ENCODE measurements around the gene CCT5. TPM values are rescaled to one million over a fixed set of nuclear protein-coding genes. Genes with fewer than 3 reads are reported as not detected.
A peak's percentile ranks its signal among the peaks of the same experiment; 100 is the strongest.
"Not testable (repeated sequence)": the region's sequence is repeated elsewhere in the genome, so short reads cannot be mapped to it uniquely, and the experiment has no call there.

Gene CCT5
- total RNA-seq, 1 experiment from 2014 or later = 1,344 TPM

DNA sequence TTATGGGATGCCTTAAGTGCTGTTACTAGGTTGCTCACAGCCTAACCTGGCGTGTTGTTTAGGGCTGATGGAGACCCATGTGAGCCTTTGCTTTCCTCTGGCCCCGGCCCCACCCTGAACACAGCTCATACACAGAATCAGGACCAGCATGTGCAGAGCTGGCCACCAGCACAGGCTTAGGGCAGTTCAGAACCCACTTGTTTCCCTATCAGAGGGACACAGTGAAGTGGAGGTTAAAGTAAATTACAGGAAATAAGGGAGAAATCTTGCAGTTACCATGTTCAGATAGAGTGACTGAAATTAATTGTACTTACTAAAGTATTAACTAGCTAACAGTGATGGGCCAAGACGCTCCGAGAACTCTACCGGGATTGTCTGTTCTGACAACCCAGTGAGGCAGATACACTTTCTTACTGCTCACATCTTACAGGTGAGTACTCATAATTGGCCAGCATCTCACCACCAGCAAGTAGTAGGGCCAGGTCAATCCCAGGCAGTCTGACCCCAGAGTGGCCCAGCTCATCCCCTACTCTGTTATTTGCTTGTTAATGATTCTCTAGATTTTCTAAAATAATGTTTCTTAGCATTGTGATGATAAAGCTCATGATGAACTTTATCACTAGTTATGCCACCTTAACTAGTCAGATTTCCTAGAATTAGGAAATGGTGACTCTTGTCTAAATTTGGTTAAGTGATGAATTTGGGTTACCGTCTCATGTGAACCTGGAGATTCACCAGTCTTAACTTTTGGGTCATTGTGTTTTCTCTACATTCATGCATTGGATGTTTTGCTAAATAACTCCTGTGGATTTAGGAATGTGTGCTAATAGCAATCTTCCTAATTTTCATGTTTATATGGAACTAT, 15.4 kb downstream of the CCT5 start:
- in situ Hi-C loops (cut with HindIII; ENCODE audit: low pct_unique_long_range_greater_than_20kb, low sequenced_read_pairs) = no loop called here
- DNase-seq (ENCODE audit: low read depth, low spot score) = no peak

DNA sequence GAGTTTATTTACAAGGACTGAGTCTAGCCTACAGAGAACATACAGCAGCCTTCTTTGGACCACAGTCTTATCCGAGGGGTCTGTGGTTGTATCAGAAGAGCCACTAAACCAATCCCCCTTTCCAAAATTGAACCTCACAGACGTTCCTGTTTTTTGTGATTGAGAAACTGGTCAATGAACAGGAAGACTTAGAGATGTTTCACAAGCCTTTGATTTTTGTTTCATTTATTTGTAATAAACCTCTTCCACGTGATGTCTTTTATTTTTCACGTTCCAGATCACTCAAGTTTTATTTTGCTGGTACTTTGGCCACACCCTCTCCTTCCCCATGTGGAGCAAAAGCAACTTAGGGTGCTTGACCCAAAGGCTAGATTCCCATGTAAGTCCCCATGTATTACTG, 16.1 kb downstream of the CCT5 start:
- DNase-seq (ENCODE audit: low read depth, low spot score) = no peak
- in situ Hi-C loops (cut with HindIII; ENCODE audit: low pct_unique_long_range_greater_than_20kb, low sequenced_read_pairs) = no loop called here

DNA sequence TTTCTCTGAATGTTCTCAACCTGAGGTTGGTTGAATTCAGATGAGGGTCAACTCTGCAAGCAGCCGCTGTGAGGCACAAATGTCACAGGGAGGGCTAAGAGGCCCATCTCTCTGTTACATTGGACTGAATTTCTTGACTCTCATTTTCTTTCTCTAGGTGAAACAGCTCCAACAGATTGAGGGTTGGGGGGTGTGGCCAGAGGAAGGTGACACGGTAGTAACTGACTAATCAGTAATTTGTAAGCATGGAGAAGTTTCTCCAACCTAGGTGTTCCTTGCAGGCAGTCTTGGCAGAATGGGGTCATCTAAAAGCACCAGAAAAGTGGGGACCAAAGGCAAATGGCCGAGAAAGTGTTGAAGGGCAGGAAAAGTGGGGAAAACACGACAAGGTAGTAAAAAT, 16.8 kb downstream of the CCT5 start:
- no peak for DNase-seq (ENCODE audit: low read depth, low spot score)
- in situ Hi-C loops (cut with HindIII; ENCODE audit: low pct_unique_long_range_greater_than_20kb, low sequenced_read_pairs) = no loop called here

DNA sequence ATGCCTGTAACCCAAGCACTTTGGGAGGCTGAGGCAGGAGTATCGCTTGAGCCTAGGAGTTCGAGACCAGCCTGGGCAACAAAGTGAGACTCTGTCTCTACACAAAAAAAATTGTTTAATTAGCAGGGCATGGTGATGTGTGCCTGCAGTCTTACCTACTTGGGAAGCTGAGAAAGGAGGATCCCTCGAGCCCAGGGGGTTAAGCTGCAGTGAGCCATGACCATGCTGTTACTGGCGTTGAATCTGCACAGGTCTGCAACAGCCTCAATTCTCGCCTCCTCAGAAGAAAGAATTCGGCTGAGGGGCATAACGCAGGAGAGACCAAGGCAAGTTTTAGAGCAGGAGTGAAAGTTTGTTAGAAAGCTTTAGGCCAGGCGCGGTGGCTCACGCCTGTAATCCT, 18.0 kb downstream of the CCT5 start:
- in situ Hi-C loops (cut with HindIII; ENCODE audit: low pct_unique_long_range_greater_than_20kb, low sequenced_read_pairs) = no loop called here

DNA sequence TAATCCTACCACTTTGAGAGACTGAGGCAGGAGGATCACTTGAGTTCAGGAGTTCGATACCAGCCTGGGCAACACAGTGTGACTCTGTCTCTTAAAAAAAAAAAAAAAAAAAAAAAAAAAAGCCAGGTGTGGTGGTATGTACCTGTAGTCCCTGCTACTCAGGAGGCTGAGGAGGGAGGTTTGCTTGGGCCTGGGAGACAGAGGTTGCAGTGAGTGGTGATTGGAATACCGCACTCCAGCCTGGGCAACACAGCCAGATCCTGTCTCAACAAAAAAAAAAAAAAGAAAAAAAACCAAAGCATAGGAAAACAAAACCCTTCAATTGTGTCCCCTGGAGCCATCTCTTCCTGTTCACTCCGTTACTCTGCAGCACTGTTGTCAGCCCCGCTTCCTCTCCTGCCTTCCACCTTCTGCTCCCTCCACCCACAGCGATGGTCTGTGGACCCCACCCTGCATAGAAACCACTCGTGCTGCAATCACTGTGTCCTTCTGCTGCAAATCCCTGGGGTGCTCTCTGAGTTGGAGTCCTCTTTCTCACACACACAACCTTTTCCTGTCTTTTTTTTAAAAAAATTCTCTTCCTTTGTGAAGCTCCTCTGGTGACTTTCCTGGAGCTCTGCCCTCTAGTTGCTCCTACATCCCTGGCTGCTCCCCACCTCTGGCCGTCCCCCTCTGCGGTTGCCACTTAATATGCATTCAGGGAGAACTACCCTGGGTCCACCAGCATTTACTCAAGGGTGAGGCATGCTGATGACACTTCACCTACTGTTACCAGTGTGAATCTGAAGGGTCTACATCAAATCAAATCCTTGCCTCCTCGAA, 22.2 kb downstream of the CCT5 start:
- in situ Hi-C loops (cut with HindIII; ENCODE audit: low pct_unique_long_range_greater_than_20kb, low sequenced_read_pairs) = no loop called here
- DNase-seq (ENCODE audit: low read depth, low spot score) = no peak

More for the DNA sequence above, 18.0 kb downstream of the CCT5 start:
- DNase-seq (ENCODE audit: low read depth, low spot score) = no peak

DNA sequence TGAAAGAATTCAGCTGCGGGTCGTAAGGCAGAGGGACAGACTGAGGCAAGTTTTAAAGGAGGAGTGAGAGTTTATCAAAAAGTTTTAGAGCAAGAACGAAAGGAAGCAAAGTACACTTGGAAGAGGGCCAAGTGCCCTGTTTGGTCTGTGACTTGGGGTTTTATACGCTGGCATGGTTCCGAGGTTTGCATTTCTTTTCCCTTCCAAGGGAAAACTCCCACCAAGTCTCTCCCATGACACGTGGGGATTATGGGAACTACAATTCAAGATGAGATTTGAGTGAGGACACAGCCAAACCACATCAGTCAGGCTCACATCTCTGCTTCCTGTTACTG, 22.8 kb downstream of the CCT5 start:
- DNase-seq (ENCODE audit: low read depth, low spot score); in situ Hi-C loops (cut with HindIII; ENCODE audit: low pct_unique_long_range_greater_than_20kb, low sequenced_read_pairs): not testable (repeated sequence)

DNA sequence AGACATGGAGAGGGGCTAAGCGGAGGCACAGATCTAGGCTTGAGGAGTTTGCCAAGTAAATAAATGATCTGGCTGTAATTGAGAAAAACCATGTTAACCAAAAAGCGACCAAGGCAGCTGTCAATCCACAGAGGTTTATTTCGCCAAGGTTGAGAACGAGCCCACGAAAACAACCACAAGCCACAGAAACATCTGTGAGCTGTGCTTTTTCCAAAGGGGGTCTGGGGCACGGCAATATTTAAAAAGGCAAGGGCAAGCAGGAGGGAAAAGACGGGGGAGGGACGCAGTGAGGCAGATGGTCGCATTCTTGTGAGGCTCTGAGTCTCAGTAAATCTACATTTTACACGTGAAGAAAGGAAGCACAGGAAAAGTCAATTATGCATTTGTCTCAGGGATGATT, 25.4 kb downstream of the CCT5 start:
- in situ Hi-C loops (cut with HindIII; ENCODE audit: low pct_unique_long_range_greater_than_20kb, low sequenced_read_pairs) = no loop called here
- DNase-seq (ENCODE audit: low read depth, low spot score) = no peak

DNA sequence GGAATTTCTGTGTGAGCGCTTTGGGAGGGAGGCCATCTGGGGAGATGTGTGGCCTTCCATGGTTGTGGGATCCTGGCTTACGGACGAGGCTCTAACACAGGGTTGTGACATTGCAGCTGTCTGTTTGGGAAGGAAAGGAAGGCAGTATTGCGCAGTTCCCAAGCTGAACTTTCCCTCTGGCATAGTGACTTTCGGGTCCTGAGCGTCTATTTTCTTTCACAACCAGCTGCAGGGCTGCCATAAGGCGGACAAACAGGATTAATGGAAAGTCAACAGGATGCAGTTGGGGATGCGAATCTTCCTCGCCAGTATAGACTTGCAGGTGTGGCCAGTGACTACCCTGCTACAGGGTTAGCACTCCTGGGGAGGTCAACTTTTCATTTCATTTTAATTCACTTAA, 25.9 kb downstream of the CCT5 start:
- in situ Hi-C loops (cut with HindIII; ENCODE audit: low pct_unique_long_range_greater_than_20kb, low sequenced_read_pairs) = no loop called here

DNA sequence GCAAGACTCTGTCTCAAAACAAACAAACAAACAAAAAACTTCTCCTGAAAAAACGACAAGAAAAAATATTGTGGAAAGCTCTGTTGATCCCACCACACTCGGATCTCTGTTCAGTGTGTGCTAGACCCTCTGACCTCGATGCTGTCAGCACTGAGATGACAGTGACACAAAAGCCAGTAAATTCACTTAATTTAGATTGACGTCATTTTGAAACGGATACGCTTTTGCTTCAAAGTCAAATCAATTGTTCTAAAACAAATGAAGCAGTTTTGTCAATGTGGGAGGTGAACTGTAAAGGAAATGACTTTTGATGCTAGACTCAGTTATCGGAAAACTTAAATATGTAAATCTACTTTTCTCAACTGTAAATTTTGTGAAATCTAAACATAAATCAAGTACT, 26.6 kb downstream of the CCT5 start:
- no peak for DNase-seq (ENCODE audit: low read depth, low spot score)
- in situ Hi-C loops (cut with HindIII; ENCODE audit: low pct_unique_long_range_greater_than_20kb, low sequenced_read_pairs) = no loop called here

More for the DNA sequence above, 25.9 kb downstream of the CCT5 start:
- no peak for DNase-seq (ENCODE audit: low read depth, low spot score)

DNA sequence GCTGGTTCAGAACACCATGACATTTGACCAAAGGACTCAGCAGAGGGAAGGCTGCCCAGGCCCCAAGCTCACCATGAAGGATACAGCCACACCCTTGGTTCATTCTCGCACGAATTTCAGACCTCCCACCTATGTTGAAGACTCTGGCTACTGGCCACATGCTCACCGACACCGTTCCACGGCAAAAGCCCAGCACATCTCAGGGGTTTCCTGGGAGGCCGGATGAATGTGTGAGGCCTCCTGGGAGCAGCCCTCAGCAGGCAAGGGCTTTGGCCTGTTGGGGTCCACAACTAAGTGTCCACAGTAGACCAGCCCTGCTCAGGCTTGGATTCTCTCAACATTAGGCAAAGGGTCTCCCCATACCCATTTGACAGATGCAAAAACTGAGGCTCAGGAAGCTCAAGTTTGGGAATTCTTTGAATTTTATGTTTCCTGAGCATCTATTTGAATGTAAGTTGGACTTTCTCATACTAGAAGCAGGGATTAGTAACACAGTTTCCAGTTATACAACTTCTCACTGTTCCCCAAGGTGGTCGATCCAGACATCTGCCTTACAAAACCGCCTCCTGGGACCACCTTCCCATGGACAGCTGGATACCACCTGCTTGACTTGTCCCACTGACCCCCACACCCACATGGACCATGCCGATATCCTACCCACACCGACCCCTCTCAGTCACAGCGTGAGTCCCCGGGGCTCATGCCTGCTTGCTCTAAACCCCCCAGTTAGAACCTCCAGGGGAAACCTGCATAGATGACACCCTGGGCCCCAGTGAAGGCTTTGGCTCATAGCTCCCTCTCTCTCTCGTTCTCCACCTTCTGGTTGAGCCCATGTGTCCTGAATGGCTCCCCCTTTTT, 27.9 kb downstream of the CCT5 start:
- in situ Hi-C loops (cut with HindIII; ENCODE audit: low pct_unique_long_range_greater_than_20kb, low sequenced_read_pairs) = no loop called here
- no peak for DNase-seq (ENCODE audit: low read depth, low spot score)

DNA sequence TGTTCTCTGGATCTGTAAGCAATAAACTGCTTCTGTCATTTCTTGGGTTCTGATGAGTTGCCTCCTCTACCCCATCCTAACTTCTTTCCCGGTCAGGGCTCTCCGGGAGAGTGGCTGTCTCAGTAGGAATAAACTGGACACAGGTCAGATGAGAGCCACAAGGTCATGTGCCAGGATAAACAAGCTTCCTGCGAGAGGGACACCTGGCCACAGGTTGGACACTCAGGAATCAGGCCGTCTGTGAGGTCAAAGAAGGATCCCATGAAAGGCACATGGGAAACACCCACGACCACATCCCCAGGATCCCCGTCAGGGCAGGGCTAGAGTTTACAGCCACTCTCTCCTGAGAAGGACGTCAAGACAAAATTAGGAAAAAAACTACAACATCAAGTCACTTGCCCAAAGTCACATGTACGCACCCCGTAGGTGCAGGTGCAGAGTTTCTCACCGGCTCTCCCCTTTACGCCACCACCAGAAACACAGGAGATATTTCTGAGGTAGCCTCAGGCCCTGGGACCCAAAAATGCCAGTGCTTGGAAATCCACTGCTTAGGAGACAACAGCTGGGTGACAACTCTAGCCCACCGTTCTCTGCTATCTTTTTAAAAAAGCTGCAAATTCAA, 28.7 kb downstream of the CCT5 start:
- no peak for DNase-seq (ENCODE audit: low read depth, low spot score)
- in situ Hi-C loops (cut with HindIII; ENCODE audit: low pct_unique_long_range_greater_than_20kb, low sequenced_read_pairs) = no loop called here

DNA sequence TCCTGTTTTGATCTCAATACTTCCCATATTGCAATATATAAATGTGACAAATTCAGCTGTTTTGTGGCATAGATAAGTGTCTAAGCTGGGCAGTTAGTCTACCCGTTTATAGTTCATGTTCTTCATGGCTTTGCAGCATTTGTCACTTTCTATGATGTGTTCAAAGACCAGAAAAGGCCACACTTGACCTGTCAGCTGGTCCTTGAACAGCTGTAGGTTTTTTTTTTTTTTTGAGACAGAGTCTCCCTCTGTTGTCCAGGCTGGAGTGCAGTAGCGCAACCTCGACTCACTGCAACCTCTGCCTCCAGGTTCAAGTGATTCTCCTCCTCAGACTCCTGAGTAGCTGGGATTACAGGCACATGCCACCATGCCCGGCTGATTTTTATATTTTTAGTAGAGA, 29.2 kb downstream of the CCT5 start:
- in situ Hi-C loops (cut with HindIII; ENCODE audit: low pct_unique_long_range_greater_than_20kb, low sequenced_read_pairs) = no loop called here
- no peak for DNase-seq (ENCODE audit: low read depth, low spot score)

DNA sequence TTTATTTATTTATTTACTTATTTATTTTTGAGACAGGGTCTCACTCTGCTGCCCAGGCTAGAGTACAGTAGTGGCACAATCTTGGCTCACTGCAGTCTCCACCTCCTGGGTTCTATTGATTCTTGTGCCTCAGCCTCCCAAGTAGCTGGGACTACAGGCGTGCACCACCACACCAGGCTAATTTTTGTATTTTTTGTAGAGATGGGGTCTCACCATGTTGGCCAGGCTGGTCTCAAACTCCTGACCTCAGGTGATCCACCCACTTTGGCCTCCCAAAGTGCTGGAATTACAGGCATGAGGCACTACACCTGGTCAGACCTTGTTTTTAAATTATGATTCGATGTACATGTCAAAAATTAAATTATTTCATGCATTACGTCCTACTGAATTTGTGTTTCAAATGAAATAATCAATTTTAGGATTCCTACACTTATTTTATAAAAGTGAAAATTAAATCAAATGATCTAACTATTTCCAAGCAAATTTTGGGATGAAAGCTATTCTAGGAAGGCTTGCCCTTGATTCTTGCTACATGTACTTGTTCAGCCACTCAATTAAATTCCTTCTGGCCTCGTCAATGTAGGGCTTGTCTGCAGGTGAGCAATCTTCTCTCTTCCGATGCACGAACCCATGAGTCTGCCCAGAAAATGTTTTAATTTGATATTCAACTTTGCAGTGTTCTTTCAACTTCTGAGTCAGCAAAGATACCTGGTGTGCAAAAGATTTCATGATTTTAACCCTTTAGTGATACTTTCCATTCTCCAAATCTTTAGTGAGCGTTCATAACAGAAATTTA, 30.0 kb downstream of the CCT5 start:
- in situ Hi-C loops (cut with HindIII; ENCODE audit: low pct_unique_long_range_greater_than_20kb, low sequenced_read_pairs) = no loop called here
- no peak for DNase-seq (ENCODE audit: low read depth, low spot score)

DNA sequence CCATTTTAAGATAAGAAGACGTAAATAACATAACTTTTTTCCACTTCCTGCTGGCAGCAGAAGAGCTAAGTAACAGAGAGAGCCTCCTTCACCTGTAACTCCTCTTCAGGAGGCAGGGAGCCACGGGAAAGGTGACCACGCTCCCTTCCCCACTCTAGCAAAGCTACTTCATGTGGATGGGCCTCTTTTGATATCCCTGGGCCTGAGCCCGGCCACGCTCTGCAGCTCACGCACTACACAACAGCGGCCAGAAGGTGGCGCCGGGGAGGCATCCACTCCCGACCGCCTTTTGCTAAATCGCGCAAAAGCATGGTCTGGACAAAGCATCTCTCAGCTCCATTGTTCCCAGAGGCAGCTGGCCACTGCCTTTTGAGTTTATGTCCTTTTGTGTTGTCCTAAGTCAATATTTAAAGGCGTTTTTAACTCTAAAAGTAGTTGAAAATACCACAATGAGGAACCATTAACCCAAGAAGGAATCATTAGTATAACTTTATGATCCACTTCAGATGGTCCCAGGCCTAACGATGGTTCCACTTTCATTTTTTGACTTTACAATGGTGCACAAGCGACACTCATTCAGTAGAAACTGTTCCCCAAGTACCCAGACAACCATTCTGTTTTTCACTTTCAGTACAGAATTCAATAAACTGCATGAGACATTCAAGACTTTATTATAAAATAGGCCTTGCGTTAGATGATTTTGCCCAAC, 34.0 kb downstream of the CCT5 start:
- in situ Hi-C loops (cut with HindIII; ENCODE audit: low pct_unique_long_range_greater_than_20kb, low sequenced_read_pairs) = no loop called here

DNA sequence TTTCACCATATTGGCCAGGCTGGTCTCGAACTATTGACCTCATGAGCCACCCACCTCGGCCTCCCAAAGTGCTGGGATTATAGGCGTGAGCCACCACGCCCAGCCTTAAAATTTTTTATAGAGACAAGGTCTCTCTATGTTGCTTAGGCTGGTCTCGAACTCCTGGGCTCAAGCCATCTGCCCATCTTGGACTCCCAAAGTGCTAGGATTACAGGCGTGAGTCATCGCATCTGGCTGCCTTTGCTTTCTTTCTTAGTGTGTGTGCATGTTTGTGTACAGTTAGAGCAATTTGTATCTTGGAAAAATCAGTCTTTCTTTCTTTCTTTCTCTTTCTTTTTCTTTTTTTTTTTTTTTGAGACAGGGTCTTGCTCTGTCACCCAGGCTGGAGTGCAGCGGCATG, 35.3 kb downstream of the CCT5 start:
- in situ Hi-C loops (cut with HindIII; ENCODE audit: low pct_unique_long_range_greater_than_20kb, low sequenced_read_pairs); DNase-seq (ENCODE audit: low read depth, low spot score): not testable (repeated sequence)

More for the DNA sequence above, 34.0 kb downstream of the CCT5 start:
- peak; percentile 91 for DNase-seq (ENCODE audit: low read depth, low spot score)

DNA sequence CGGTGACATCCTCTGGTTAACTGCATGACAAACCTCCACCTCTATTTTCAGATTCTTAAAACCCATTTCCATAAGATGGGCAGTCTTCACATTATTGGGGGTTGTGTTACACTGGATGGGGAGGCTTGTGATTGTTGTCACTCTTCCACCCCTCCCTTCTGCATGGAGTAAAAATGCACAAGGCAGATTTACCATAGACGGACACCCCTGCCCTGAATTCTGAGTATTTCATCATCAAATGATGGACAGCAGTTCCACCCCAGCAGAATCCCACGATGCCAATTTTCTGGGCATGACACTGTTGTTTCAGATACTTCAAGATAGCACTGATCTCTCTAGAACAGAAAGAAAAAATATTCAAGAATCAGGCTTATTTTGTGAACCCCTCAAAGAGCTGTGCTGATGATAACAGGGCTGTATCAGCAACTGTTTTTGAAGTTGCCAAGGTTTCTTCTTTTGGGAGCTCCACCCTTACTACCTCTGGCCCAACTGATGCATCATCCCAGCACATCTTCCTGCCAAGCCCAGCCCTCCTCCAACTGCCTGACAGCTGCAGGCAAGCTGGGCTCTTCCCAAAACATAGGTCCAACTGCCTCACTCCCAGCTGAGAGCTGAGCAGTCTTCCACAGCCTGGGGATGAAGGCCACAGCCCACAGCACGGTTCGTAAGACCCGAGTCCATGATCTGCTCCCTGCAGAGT, 36.2 kb downstream of the CCT5 start:
- no peak for DNase-seq (ENCODE audit: low read depth, low spot score)
- in situ Hi-C loops (cut with HindIII; ENCODE audit: low pct_unique_long_range_greater_than_20kb, low sequenced_read_pairs) = no loop called here
